Measurements from ENCODE around the gene SLX4IP. TPM values are rescaled to one million over a fixed set of nuclear protein-coding genes. Genes with fewer than 3 reads are reported as not detected.

SLX4IP gene
- polyA plus RNA-seq, 2 of the 4 experiments (the other 2 are of a cell fraction) = 3.4 to 7.5 TPM

DNA sequence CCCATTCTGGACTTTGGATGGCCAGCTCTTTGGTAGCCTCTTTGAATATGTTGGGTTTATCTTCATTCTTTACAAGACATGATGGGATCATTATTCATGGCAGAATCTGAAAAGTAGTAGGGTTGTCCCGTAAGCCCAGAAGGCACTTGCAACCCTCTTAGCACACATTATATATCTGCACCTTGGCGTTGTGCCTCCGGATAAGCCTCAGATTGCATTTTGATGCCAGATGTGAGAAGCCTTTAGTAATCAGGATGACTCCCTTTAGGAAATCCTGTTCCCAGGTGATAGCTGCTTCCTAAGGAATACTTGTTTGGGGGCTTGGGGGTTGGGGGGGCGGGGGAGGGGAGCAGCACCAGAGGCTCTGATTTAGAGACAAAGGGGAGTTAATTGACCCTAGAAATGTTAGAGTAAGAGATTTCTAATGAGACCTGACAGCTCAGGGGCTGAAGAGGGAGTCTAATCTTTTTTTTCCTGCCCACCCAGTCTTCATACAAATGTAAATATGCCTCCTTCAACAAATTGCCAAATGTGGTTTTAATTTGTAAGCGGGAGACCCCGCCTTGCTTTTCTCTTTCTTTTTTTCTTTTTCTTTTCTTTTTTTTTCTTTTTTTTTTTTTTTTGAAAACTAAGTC lies 183.6 kb downstream of the SLX4IP start:
- H3K4me3 ChIP-seq = no peak overlapping the region
- no peak for FAIRE-seq
- TF ChIP-seq CHD4 (IDR thresholded peaks at IDR 0.05; ENCODE audit: borderline replicate concordance) = no peak
- TF ChIP-seq POLR2AphosphoS2 (conservative IDR thresholded peaks at IDR 0.05; ENCODE audit: low read length) = no peak
- TF ChIP-seq, protein P1, sequence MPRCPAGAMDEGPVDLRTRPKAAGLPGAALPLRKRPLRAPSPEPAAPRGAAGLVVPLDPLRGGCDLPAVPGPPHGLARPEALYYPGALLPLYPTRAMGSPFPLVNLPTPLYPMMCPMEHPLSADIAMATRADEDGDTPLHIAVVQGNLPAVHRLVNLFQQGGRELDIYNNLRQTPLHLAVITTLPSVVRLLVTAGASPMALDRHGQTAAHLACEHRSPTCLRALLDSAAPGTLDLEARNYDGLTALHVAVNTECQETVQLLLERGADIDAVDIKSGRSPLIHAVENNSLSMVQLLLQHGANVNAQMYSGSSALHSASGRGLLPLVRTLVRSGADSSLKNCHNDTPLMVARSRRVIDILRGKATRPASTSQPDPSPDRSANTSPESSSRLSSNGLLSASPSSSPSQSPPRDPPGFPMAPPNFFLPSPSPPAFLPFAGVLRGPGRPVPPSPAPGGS (IDR thresholded peaks at IDR 0.05) = no peak
- TF ChIP-seq NPAS2 (CRISPR knock-in tag; IDR thresholded peaks at IDR 0.05; ENCODE audit: borderline replicate concordance) = no peak
- TF ChIP-seq, protein P2, sequence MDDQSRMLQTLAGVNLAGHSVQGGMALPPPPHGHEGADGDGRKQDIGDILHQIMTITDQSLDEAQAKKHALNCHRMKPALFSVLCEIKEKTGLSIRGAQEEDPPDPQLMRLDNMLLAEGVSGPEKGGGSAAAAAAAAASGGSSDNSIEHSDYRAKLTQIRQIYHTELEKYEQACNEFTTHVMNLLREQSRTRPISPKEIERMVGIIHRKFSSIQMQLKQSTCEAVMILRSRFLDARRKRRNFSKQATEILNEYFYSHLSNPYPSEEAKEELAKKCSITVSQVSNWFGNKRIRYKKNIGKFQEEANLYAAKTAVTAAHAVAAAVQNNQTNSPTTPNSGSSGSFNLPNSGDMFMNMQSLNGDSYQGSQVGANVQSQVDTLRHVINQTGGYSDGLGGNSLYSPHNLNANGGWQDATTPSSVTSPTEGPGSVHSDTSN (IDR thresholded peaks at IDR 0.05) = no peak
- no peak for TF ChIP-seq POLR2A (IDR thresholded peaks at IDR 0.05; ENCODE audit: low read length)
- no peak for TF ChIP-seq RCOR1 (IDR thresholded peaks at IDR 0.05; ENCODE audit: low read depth, low read length)
- TF ChIP-seq JUNB (IDR thresholded peaks at IDR 0.05) = no peak
- no peak for TF ChIP-seq KDM5A (IDR thresholded peaks at IDR 0.05)
- TF ChIP-seq FOSL2 (IDR thresholded peaks at IDR 0.05) = no peak
- no peak for TF ChIP-seq FOSL2 (CRISPR knock-in tag; IDR thresholded peaks at IDR 0.05)
- H3K4me2 ChIP-seq = peak overlapping the region; percentile 33; the same call in 1 of the 3 replicates
- ChIA-PET POLR2A (no interaction called here), CTCF (no interaction called here)
- no peaks in the 10 kb centered on the region for H3K9me3 ChIP-seq
- 91% methylated on average over 6 of the region's 6 CpGs for WGBS (ENCODE audit: missing lambda C conversion rate)
- H3K27ac ChIP-seq = peak overlapping the region; percentile 0 to 45; a peak in 4 of 6 replicates
- peaks cover 15% of the 10 kb centered on the region; the same call in 2 of the 3 replicates for H3K4me1 ChIP-seq
- no peak for DNase-seq (ENCODE audit: low read depth in 1 of 2, low spot score in 1 of 2)
- ATAC-seq = no peak

- ATAC-seq (peak; percentile 68 to 70), DNase-seq (ENCODE audit: low read depth in 1 of 2, low spot score in 1 of 2) (peak in 1 of 2 experiments; percentile 65), FAIRE-seq (peak; percentile 74)
- Histone ChIP-seq H3K27ac (peak overlapping the region; percentile 48 to 54; a peak in 5 of 6 replicates), H3K9me3 (no peaks in the 10 kb centered on the region), H3K4me2 (peak overlapping the region; percentile 33), H3K4me1 (peaks cover 15% of the 10 kb centered on the region; the same call in 2 of the 3 replicates), H3K4me3 (no peak overlapping the region)
- WGBS (ENCODE audit: missing lambda C conversion rate) = 81% methylated on average over 3 of the region's 3 CpGs
- POLR2A ChIA-PET = no interaction called here
- TF ChIP-seq, protein P1 (IDR thresholded peaks at IDR 0.05) = no peak
- TF ChIP-seq EHMT2 (IDR thresholded peaks at IDR 0.05; ENCODE audit: low read depth) (no peak), GATA3 (IDR thresholded peaks at IDR 0.05; ENCODE audit: borderline replicate concordance) (no peak), KDM5A (IDR thresholded peaks at IDR 0.05) (no peak)
- CTCF ChIA-PET = no interaction called here
Observed at GRCh38 chr20:10619427-10619826, 184.3 kb downstream of the SLX4IP start.

GRCh38 chr20:10621149-10621548 lies 186.0 kb downstream of the SLX4IP start:
- ChIA-PET CTCF (interaction anchor here (1.0 to 1.6 kb wide), 4 partner anchors 9 to 69 kb away, joined by 3 to 7 read pairs (median 4); no protein-coding TSS in a partner anchor), POLR2A (no interaction called here)
- no peak overlapping the region for H3K4me3 ChIP-seq
- no peak for FAIRE-seq
- H3K4me1 ChIP-seq = peaks cover 15% of the 10 kb centered on the region; the same call in 2 of the 3 replicates
- 95% methylated on average over 3 of the region's 3 CpGs for WGBS (ENCODE audit: missing lambda C conversion rate)
- H3K4me2 ChIP-seq = no peak overlapping the region
- ATAC-seq = no peak
- no peaks in the 10 kb centered on the region for H3K9me3 ChIP-seq
- DNase-seq (ENCODE audit: low read depth in 1 of 2, low spot score in 1 of 2) = no peak
- TF ChIP-seq ZNF302 (CRISPR knock-in tag; IDR thresholded peaks at IDR 0.05) = no peak
- TF ChIP-seq POLR2A (IDR thresholded peaks at IDR 0.05; ENCODE audit: low read length) = no peak
- no peak for TF ChIP-seq CEBPB (IDR thresholded peaks at IDR 0.05)
- TF ChIP-seq RAD21 (conservative IDR thresholded peaks at IDR 0.05 in 1 of 2, IDR thresholded peaks at IDR 0.05 in 1 of 2) = no peak
- no peak for TF ChIP-seq ZFP36 (IDR thresholded peaks at IDR 0.05; ENCODE audit: borderline replicate concordance, partially characterized antibody)
- TF ChIP-seq CHD2 (IDR thresholded peaks at IDR 0.05; ENCODE audit: low read length, partially characterized antibody) = no peak
- TF ChIP-seq SMC3 (IDR thresholded peaks at IDR 0.05) = no peak
- no peak for TF ChIP-seq RNF2 (IDR thresholded peaks at IDR 0.05; ENCODE audit: borderline replicate concordance, low read depth)
- no peak for TF ChIP-seq HOXB5 (CRISPR knock-in tag; IDR thresholded peaks at IDR 0.05)
- TF ChIP-seq, protein P1 (IDR thresholded peaks at IDR 0.05) = no peak
- no peak for TF ChIP-seq FOSL2 (IDR thresholded peaks at IDR 0.05)
- no peak for TF ChIP-seq FOSL2 (CRISPR knock-in tag; IDR thresholded peaks at IDR 0.05)
- no peak for TF ChIP-seq POLR2AphosphoS2 (conservative IDR thresholded peaks at IDR 0.05; ENCODE audit: low read length)
- TF ChIP-seq BHLHE40 (IDR thresholded peaks at IDR 0.05; ENCODE audit: low read depth, low read length) = no peak
- TF ChIP-seq NFE2L2 (conservative IDR thresholded peaks at IDR 0.05; ENCODE audit: low read length) = no peak
- H3K27ac ChIP-seq = no peak overlapping the region
